Measurements from ENCODE around the gene KRT3.

GRCh38 chr12:52740584-52740983 is 55.3 kb downstream of the KRT3 start:
- TF ChIP-seq, protein P1, sequence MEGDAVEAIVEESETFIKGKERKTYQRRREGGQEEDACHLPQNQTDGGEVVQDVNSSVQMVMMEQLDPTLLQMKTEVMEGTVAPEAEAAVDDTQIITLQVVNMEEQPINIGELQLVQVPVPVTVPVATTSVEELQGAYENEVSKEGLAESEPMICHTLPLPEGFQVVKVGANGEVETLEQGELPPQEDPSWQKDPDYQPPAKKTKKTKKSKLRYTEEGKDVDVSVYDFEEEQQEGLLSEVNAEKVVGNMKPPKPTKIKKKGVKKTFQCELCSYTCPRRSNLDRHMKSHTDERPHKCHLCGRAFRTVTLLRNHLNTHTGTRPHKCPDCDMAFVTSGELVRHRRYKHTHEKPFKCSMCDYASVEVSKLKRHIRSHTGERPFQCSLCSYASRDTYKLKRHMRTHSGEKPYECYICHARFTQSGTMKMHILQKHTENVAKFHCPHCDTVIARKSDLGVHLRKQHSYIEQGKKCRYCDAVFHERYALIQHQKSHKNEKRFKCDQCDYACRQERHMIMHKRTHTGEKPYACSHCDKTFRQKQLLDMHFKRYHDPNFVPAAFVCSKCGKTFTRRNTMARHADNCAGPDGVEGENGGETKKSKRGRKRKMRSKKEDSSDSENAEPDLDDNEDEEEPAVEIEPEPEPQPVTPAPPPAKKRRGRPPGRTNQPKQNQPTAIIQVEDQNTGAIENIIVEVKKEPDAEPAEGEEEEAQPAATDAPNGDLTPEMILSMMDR (IDR thresholded peaks at IDR 0.05): no peak
- no peak for TF ChIP-seq POLR2A (IDR thresholded peaks at IDR 0.05)
